Right lung (tissue), 5 donors: ENCODE results near the gene RPS24. TPM values are rescaled to one million over a fixed set of nuclear protein-coding genes. Genes with fewer than 3 reads are reported as not detected.

Source experiments
- DNase-seq, 2 donors: peaks; one replicate each; pipeline ENCODE4 v3.0.0-alpha.2; 2013
- polyA plus RNA-seq, 5 donors: library from polyadenylated mRNA; unstranded; fragments of 120-200 nt; gene quantifications; one replicate each; pipeline versions ENCODE4 v1.2.1 to v1.2.3, GENCODE V29; 2013; ENCODE audit warnings: inconsistent platforms in 1 of 5, low replicate concordance in 1 of 5; ENCODE audit not compliant: insufficient read length in 5 of 5, insufficient read depth in 1 of 5

The RPS24 gene
- polyA plus RNA-seq, 5 donors, result 3,505 to 6,238 (median 3,983) TPM

GRCh38 chr10:78015546-78015945 is 18.1 kb upstream of the RPS24 start:
- DNase-seq, result no peak

DNA sequence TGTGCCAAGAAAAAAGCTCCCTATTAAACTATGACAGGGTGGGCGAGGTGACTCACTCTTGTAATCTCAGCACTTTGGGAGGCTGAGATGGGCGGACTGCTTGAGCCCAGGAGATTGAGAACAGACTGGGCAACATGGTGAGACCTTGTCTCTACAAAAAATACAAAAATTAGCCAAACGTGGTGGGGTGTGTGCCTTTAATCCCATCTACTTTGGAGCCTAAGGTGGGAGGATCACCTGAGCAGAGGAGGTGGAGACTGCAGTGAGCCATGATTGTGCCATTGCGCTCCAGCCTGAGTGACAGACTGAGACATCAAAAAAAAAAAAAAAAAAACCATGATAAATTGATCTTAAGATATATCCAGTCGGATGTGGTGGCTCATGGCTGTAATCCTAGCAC is 15.8 kb upstream of the RPS24 start:
- no peak for DNase-seq

DNA sequence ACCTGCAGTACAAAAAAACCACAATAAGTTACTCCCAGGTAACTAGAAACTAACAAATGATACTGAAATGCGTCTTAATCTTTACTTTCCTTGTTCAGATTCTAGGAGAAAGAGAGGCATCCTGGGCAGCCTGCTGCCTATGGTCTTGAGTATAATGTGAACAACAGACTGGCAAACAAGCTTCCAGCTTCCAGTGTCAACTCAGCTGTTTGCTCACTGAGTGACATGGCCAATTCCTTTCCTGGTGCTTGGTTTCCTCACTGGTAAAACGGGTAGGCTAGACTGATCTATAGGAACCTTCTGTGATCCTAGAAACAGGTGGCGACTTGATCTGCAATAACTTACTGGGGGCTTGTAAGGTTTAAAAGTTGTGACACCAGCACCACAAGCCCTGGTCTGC is 14.4 kb upstream of the RPS24 start:
- DNase-seq, result no peak

- DNase-seq, result no peak
Observed at GRCh38 chr10:78021201-78021600, 12.5 kb upstream of the RPS24 start.

DNA sequence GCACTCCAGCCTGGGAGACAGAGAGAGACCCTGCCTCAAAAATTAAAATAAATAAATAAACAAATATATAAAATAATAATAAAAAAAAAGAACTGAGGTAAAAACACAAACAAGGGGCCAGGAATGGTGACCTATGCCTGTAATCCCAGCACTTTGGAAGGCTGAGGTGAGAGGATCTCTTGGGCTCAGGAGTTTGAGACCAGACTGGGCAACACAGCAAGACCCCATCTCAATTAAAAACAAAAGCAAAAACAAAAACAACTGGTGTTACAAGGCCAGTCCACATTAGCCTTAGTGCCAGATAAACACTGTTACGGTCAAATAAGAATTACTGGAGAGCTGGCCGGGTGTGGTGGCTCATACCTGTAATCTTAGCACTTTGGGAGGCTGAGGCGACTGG is 9.9 kb upstream of the RPS24 start:
- DNase-seq, result no peak

DNA sequence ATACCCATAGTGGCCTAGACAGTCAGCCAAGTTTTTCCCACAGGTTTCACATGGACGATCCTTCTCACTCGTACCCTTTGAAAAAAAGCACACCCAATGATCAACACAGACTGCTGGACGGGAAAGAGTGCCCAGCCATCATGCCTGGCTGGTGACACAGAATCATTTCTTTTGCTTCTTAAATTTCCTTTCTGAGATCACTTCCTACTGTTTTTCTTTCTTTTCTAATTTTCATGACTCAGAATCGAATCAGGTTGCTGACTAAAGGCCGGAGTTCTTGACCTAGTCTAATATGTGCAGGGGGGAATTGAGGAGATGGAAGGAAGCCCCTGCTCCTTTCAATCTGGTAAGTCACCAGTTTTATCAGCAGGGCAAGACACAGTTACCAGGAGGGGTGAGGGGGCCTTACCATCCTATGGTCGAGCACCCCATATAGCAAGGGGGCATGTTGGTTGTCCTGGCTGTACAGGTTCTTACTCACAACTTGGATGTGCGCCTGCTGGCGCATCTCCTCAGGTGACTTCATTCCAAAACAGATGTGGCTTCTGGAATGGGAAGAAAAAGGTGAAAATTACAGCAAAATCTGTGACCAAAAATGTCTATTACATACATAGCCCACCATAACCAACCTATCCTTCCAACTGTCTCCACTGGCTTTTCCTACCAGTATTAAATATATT is 7.8 kb upstream of the RPS24 start:
- no peak for DNase-seq

- DNase-seq, result no peak
Observed at GRCh38 chr10:78028438-78029268, 5.0 kb upstream of the RPS24 start.

DNA sequence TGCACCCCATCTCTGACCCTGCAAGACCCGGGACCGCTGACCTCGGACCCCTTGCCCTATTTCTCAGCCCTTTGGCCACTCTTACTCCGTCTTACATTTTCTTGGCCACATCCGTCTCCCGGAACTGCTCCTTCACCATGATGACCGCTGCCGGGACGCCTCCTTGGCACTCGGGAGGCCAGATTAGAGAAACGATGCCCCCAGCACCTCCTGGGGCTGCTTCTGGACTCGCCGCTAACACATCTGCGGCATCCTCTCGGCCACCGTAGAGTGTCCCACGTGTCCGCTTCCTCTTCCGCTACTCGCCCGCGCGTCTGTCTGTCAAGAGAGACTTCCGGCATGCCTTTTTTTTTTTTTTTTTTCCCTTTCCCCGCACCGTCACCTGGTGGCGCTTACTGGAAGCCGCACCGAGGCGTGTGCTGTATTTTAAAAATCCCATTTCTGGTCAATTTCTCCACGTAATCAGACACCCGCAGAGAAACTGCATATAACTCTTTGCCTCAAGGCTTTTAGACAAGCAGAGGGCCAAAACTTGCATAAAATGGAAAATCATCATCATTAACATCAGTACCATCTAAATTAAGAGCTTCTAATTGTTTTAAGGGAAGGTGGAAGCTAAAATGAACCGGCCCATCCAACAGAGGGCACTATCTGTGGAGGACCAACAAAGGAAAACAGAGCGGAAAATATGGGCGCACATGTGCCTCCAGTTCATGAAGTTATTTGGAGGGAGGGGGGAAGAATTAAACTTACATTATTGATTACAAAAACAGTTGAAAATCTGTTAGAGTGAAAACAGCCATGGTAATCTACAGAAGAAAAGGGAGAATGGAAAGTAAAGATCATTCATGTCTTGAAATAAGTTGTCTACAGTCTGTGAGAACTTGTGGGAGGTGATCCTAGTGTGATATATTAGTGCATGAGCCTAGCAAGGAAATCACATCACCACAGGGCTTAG is 4.1 kb upstream of the RPS24 start, which contains the start of gene POLR3A:
TSS of gene POLR3A (minus strand) at position 247 of the 958 bp plus-strand sequence. CDS start at position 139, 108 bp downstream.
- peak; percentile 94 to 95 for DNase-seq

DNA sequence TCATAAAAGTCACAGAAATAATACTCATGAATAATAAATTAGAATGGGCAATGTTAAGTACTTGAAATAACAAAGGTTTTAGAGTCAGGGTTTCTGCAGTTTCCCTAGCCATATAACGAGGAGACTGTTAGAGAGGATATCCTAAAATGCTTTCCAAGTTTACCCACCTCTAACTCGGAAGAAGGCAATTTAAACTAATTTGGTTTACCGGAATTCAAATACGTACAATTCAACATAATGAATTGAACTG is 351 bp upstream of the RPS24 start:
- DNase-seq, result no peak

DNA sequence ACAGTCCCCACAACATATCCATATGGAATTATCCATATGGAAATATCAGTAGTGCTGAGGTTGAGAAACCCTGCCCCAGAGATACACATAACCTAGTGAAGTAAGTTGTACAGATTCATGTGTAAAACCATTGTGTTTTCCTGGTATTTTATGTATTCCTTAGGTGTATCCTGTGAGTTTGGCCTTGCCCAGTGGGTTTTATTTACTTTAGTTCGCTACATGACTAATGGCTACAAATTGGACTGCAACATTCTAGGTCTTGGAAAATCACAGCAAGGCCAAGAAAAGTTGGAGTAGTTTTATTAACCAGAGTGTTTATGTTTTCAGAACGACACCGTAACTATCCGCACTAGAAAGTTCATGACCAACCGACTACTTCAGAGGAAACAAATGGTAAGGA is 1.4 kb downstream of the RPS24 start:
- DNase-seq, result no peak

GRCh38 chr10:78035437-78035836 is 1.8 kb downstream of the RPS24 start:
- DNase-seq, result no peak

DNA sequence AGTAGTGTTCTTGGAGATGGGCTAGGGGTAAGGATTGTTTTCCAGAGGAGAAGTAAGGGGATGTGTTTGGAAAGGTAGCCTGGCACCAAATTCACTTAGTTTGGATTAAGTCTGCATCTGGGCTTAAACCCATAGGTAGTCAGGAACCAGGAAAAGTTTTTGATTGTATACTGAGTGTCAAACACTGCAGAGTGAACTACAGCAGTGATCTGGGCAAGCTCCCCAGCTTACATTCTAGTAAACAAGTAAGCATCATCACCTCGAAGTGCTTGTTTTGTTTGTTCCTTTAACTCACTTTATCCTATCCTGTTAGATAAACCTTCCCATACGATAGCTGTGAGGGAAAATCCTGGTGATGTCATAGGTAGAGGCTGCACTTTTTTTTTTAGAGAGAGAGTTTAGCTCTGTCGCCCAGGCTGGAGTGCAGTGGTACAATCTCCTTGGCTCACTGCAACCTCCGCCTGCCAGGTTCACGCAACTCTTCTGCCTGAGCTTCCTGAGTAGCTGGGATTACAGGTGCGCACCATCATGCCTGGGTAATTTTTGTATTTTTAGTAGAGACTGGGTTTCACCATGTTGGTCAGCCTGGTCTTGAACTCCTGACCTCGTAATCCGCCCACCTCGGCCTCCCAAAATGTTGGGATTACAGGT is 2.4 kb downstream of the RPS24 start:
- no peak for DNase-seq

GRCh38 chr10:78038105-78038504 is 4.4 kb downstream of the RPS24 start:
- no peak for DNase-seq

DNA sequence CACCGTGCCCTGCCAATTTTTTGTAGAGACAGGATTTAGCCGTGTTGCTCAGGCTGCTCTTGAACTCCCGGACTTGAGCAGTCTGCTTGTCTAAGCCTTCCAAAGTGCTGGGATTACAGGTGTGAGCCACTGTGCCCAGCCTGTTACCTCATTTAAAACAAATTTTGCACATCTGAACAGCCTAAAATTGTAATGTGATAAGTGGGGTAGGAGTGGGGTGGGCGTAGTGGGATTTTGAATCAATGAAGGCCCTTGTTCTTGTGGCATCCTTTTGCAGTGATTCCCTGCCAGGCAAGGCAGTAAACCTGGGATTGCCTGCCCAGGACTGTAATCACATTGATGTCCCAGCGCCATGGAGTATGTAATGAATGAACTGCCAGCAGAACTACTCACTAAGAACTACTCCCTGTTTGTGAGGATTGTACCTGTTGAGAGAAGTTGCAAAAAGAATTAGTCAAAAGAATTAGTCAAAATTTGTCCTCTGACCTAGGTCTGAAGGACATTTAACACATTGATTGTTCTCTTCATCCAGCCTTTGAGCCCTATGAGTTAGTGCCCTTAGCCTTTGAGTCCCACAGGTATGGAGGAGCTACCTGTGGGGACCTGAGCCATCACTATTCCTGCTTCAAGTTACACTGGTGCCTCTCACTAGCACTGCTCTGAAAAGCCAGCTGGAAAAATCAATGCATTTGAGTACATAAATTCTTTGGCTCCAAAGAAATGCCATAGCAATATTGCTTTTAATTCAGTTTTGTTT is 5.3 kb downstream of the RPS24 start:
- DNase-seq, result no peak

- no peak for DNase-seq
Observed at GRCh38 chr10:78039743-78040142, 6.1 kb downstream of the RPS24 start.

DNA sequence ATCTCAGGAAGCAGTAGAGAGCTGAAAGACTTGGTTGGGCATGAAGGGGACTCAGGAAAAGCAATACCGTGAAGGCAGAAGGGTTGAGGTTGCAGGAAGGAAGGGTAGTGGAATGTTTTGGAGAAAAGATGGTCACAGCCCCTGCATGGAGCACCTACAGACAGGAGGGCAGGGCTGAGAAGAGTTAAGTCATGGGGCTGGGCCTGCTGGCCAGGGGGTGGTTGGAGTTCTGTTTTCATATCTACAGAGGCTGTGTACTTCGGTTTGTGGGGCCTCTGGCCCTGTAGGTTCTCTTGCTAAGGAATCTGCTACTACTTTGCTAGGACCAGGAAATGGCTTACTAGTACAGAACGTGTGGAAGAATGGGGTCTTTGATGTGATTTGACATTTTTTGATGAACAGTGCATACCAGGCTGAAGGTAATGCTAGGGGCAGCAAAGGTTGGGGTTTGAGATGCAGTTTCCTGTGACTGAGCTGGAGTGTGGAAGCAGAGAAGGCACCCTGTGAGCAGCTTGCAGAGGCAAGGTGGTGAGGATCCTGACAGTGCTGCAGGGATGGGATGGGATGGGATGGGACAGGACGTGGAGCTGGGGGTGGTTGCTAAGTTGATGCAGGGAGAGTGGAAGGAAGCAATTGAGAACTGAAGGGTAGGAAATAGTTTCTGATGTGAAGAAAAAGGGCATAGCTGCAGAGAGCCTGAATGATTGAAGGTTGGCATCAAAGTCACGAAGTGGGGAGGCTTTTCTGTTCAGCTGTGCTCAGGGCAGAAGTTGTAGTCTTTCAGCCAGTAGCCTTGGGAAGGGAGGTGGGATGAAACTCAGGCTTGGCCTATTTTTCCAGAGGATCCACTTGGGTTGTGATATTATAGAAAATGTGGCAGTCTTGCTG is 7.8 kb downstream of the RPS24 start:
- no peak for DNase-seq

GRCh38 chr10:78042058-78042751 is 8.5 kb downstream of the RPS24 start:
- no peak for DNase-seq

GRCh38 chr10:78042752-78043104 is 9.1 kb downstream of the RPS24 start:
- no peak for DNase-seq

GRCh38 chr10:78044179-78044578 is 10.5 kb downstream of the RPS24 start:
- DNase-seq, result no peak

- no peak for DNase-seq
Observed at GRCh38 chr10:78044699-78045098, 11.0 kb downstream of the RPS24 start.
